ENCODE data around the gene BTNL3.

BTNL3 gene

GRCh38 chr5:181050016-181050415 lies 61.4 kb downstream of the BTNL3 start:
- DNase-seq, result no peak

GRCh38 chr5:181051841-181052671 lies 63.4 kb downstream of the BTNL3 start:
- no peak for DNase-seq

GRCh38 chr5:181052672-181053487 lies 64.2 kb downstream of the BTNL3 start:
- DNase-seq, result no peak

GRCh38 chr5:181053488-181054121 lies 65.0 kb downstream of the BTNL3 start:
- DNase-seq, result no peak

GRCh38 chr5:181054138-181054537 lies 65.5 kb downstream of the BTNL3 start:
- no peak for DNase-seq

- DNase-seq, result no peak
These were observed 66.3 kb downstream of the BTNL3 start for GRCh38 chr5:181054871-181055459.
